PC-3 (cell line): Measurements from ENCODE around the gene DLGAP4. TPM values are rescaled to one million over a fixed set of nuclear protein-coding genes. Genes with fewer than 3 reads are reported as not detected.

Experiments
- ATAC-seq: fragments of 200-7000 bp; cut with Tn5 transposase; 2 replicates; pipeline ENCODE4 v1.9.1; 2020; ENCODE audit warnings: mild to moderate bottlenecking, moderate library complexity
- BruUV-seq: library from RNA; stranded (reverse); fragments of 400-500 nt; replicated peaks from 2 replicates; lab custom pipeline; 2021; lab: Mats Ljungman, UMichigan
- CTCF ChIA-PET: fragments of 300-600 bp; sonication (Branson Sonifier 250); formaldehyde crosslinking; loops from one replicate; lab custom pipeline; 2022; ENCODE audit warnings: antibody characterized with exemption; lab: Charles Lee
- POLR2A ChIA-PET: fragments of 300-600 bp; sonication (Branson Sonifier 250); formaldehyde crosslinking; loops from one replicate; lab custom pipeline; 2022; ENCODE audit warnings: antibody characterized with exemption; ENCODE audit not compliant: unreplicated experiment; lab: Charles Lee
- DNase-seq: peaks from one replicate; pipeline ENCODE4 v3.0.0-alpha.2; 2015
- H2AFZ ChIP-seq: fragments of 300-600 bp; sonication (generic); 2 replicates; pipeline ENCODE4 v1.6.0; 2016; ENCODE audit warnings: antibody characterized with exemption, low read length
- H3F3A ChIP-seq: fragments of 300-600 bp; sonication (generic); one replicate; pipeline ENCODE4 v1.6.0; 2017; ENCODE audit warnings: antibody characterized with exemption, low read length, control low read depth, mild to moderate bottlenecking; ENCODE audit not compliant: unreplicated experiment
- H3K27ac ChIP-seq: fragments of 300-600 bp; sonication (generic); 2 replicates; pipeline ENCODE4 v1.5.1; 2016; ENCODE audit warnings: mild to moderate bottlenecking, low read length
- H3K27me3 ChIP-seq: fragments of 300-600 bp; sonication (generic); 2 replicates; pipeline ENCODE4 v1.6.1; 2016; ENCODE audit warnings: low read length, mixed read lengths
- H3K36me3 ChIP-seq: fragments of 300-600 bp; sonication (generic); 2 replicates; pipeline ENCODE4 v1.6.1; 2016; ENCODE audit warnings: low read depth, mixed run types, low read length, mixed read lengths
- H3K4me1 ChIP-seq: fragments of 300-600 bp; sonication (generic); 2 replicates; pipeline ENCODE4 v1.5.1; 2016; ENCODE audit warnings: low read length; ENCODE audit not compliant: insufficient read depth
- H3K4me2 ChIP-seq: fragments of 300-600 bp; sonication (generic); 2 replicates; pipeline ENCODE4 v1.6.0; 2016; ENCODE audit warnings: low read length
- H3K4me3 ChIP-seq: fragments of 300-600 bp; sonication (generic); 2 replicates; pipeline ENCODE4 v1.5.1; 2016; ENCODE audit warnings: mild to moderate bottlenecking, low read length, mixed read lengths
- H3K79me2 ChIP-seq: fragments of 300-600 bp; sonication (generic); 2 replicates; pipeline ENCODE4 v1.6.1; 2017; ENCODE audit warnings: low read length, mixed read lengths
- H3K9ac ChIP-seq: fragments of 300-600 bp; sonication (generic); 2 replicates; pipeline ENCODE4 v1.6.0; 2016; ENCODE audit warnings: mild to moderate bottlenecking, low read length
- H3K9me2 ChIP-seq: fragments of 300-600 bp; sonication (generic); replicated peaks from 2 replicates; pipeline ENCODE4 v1.6.1; 2016; ENCODE audit warnings: mixed run types, low read length, mixed read lengths
- H3K9me3 ChIP-seq: fragments of 300-600 bp; sonication (generic); 2 replicates; pipeline ENCODE4 v1.6.1; 2016; ENCODE audit warnings: low read length, mixed read lengths
- H4K20me1 ChIP-seq: fragments of 300-600 bp; sonication (generic); 2 replicates; pipeline ENCODE4 v1.6.1; 2016; ENCODE audit warnings: low read length, mixed read lengths
- CTCF ChIP-seq: fragments of 300-600 bp; sonication (generic); conservative IDR thresholded peaks from 2 replicates; pipeline ENCODE4 v1.5.1; 2017; ENCODE audit warnings: antibody characterized with exemption, low read depth, mild to moderate bottlenecking, low read length
- EZH2 ChIP-seq: fragments of 300-600 bp; sonication (generic); IDR thresholded peaks from one replicate; pipeline ENCODE4 v1.6.1; 2017; ENCODE audit warnings: antibody characterized with exemption, mild to moderate bottlenecking, low read length; ENCODE audit not compliant: unreplicated experiment
- EZH2phosphoT487 ChIP-seq: fragments of 300-600 bp; sonication (generic); IDR thresholded peaks from 2 replicates; pipeline ENCODE4 v1.6.1; 2018; ENCODE audit warnings: mild to moderate bottlenecking, antibody characterized with exemption, low read length, borderline replicate concordance
- intact Hi-C: fragments of 100-400 bp; cut with micrococcal nuclease; formaldehyde crosslinking; loops from 2 replicates; pipeline ENCODE4 v1.9.0; 2023
- total RNA-seq: library from RNA; depleted of rRNA; stranded (reverse); fragments of >200 nt; gene quantifications from 2 replicates; pipeline ENCODE4 v1.2.3, GENCODE V29; 2014

DLGAP4 gene
- total RNA-seq, 1 experiment from 2014 or later: 21.0 TPM

- ChIA-PET CTCF (no interaction called here), POLR2A (no interaction called here)
- DNase-seq (no peak), ATAC-seq (no peak)
- Histone ChIP-seq H4K20me1 (no peaks in the 10 kb centered on the region), H3K4me3 (no peak overlapping the region), H3K9ac (no peak overlapping the region), H2AFZ (no peak overlapping the region), H3K27me3 (no peaks in the 10 kb centered on the region), H3K27ac (no peak overlapping the region), H3F3A (no peaks in the 10 kb centered on the region), H3K4me1 (no peaks in the 10 kb centered on the region), H3K9me3 (no peaks in the 10 kb centered on the region), H3K4me2 (no peak overlapping the region), H3K79me2 (no peaks in the 10 kb centered on the region), H3K36me3 (no peaks in the 10 kb centered on the region), H3K9me2 (no peaks in the 10 kb centered on the region)
- BruUV-seq: TSS peak; percentile 43
- TF ChIP-seq EZH2phosphoT487 (no peak), CTCF (no peak)
- intact Hi-C loops: no loop called here
Measured at GRCh38 chr20:36548704-36549627, 242.8 kb downstream of the DLGAP4 start.

GRCh38 chr20:36549628-36549941 is 243.4 kb downstream of the DLGAP4 start:
- Histone ChIP-seq H2AFZ (no peak overlapping the region), H3K9me3 (no peaks in the 10 kb centered on the region), H3K4me2 (no peak overlapping the region), H3K9me2 (no peaks in the 10 kb centered on the region), H3K36me3 (no peaks in the 10 kb centered on the region), H4K20me1 (no peaks in the 10 kb centered on the region), H3K27ac (no peak overlapping the region), H3K27me3 (no peaks in the 10 kb centered on the region), H3K79me2 (no peaks in the 10 kb centered on the region), H3K4me1 (no peaks in the 10 kb centered on the region), H3F3A (no peaks in the 10 kb centered on the region), H3K4me3 (no peak overlapping the region), H3K9ac (no peak overlapping the region)
- DNase-seq (no peak), ATAC-seq (no peak)
- no TSS peak for BruUV-seq
- POLR2A ChIA-PET: no interaction called here
- intact Hi-C loops: no loop called here
- CTCF ChIA-PET: no interaction called here
- TF ChIP-seq CTCF (no peak), EZH2phosphoT487 (no peak), EZH2 (no peak)
